ENCODE data around the gene GPR25. TPM values are rescaled to one million over a fixed set of nuclear protein-coding genes. Genes with fewer than 3 reads are reported as not detected.
A peak's percentile ranks its signal among the peaks of the same experiment; 100 is the strongest.

Gene GPR25, protein sequence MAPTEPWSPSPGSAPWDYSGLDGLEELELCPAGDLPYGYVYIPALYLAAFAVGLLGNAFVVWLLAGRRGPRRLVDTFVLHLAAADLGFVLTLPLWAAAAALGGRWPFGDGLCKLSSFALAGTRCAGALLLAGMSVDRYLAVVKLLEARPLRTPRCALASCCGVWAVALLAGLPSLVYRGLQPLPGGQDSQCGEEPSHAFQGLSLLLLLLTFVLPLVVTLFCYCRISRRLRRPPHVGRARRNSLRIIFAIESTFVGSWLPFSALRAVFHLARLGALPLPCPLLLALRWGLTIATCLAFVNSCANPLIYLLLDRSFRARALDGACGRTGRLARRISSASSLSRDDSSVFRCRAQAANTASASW
- not detected in 2 replicates for total RNA-seq

DNA sequence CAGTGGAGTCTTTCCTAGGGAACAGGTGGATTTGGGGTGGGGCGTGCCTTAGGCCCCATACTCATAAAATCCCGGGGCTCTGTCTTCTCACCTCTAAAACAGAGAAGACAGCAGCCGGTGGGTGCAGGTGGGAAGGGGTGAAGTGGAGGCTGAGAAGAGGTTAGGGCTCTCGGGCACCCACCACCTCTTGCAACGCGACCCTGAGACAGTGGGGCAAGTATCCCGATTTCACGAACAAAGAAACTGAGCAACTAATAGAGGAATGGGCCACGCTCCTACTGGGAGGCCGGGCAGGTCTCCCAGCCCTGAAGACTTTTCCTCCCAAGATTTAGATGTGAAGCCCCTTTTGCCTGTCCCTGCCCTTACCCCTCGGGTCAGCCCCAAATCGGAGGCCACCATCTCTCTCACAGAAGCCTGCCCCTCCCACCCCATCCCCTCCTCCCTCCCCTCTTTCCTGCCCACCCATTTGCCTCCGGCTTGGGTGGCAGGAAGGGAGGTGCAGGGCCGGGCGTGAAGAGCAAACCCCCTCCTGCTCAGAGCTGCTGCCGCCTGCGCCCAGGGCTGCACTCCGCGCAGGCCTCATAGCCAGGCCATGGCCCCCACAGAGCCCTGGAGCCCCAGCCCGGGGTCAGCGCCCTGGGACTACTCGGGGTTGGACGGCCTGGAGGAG, at the start of gene GPR25:
Gene GPR25 (plus strand): TSS at position 536 of the 670 bp plus-strand sequence. CDS start 57 bp downstream, at position 593.
- no peak within 1 kb of the TSS for H3K4me3 ChIP-seq (ENCODE audit: low read depth, low read length)
- TF ChIP-seq, protein P1, sequence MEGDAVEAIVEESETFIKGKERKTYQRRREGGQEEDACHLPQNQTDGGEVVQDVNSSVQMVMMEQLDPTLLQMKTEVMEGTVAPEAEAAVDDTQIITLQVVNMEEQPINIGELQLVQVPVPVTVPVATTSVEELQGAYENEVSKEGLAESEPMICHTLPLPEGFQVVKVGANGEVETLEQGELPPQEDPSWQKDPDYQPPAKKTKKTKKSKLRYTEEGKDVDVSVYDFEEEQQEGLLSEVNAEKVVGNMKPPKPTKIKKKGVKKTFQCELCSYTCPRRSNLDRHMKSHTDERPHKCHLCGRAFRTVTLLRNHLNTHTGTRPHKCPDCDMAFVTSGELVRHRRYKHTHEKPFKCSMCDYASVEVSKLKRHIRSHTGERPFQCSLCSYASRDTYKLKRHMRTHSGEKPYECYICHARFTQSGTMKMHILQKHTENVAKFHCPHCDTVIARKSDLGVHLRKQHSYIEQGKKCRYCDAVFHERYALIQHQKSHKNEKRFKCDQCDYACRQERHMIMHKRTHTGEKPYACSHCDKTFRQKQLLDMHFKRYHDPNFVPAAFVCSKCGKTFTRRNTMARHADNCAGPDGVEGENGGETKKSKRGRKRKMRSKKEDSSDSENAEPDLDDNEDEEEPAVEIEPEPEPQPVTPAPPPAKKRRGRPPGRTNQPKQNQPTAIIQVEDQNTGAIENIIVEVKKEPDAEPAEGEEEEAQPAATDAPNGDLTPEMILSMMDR (IDR thresholded peaks at IDR 0.05; ENCODE audit: insufficient read depth, low read depth, low read length) = no peak
- no peak for DNase-seq (ENCODE audit: low read depth)

DNA sequence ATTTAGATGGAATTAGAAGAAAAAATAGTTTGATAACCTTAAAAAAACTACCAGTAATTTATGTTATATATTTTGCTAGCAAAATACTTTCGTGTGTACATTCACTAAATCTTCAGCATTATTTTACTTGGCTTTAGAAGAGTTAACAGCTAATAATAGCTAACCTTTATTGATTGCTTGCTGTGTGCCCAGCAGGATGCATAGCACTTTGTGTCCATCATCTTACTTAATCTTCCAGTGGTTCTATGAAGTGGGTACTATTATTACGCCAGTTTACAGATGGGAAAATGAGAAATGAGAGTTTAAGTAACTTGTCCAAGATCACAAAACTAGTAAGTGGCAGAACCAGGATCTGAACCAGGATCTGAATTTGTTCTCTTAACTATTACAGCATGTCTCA, 41.7 kb upstream of the GPR25 start:
- H3K4me3 ChIP-seq (ENCODE audit: low read depth, low read length) = no peak overlapping the region
- no peak for DNase-seq (ENCODE audit: low read depth)
- TF ChIP-seq, protein P1 (IDR thresholded peaks at IDR 0.05; ENCODE audit: insufficient read depth, low read depth, low read length) = no peak

DNA sequence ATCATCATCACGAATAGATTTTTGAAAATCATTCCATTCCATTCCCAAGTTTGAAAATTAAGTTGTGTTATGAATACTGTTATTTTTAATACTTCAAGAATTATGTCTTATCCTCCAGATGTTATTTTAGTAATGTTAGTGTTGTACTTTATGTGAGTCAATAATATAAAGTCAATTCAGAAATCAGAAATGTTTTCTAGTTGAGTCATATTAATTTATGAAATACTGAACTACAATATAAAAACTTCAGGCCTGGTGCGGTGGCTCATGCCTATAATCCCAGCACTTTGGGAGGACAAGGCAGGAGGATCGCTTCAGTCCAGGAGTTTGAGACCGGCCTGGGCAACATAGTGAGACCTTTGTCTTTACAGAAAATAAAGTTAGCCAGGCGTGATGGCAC, 38.4 kb upstream of the GPR25 start:
- no peak for DNase-seq (ENCODE audit: low read depth)
- TF ChIP-seq, protein P1 (IDR thresholded peaks at IDR 0.05; ENCODE audit: insufficient read depth, low read depth, low read length) = no peak
- H3K4me3 ChIP-seq (ENCODE audit: low read depth, low read length) = no peak overlapping the region

DNA sequence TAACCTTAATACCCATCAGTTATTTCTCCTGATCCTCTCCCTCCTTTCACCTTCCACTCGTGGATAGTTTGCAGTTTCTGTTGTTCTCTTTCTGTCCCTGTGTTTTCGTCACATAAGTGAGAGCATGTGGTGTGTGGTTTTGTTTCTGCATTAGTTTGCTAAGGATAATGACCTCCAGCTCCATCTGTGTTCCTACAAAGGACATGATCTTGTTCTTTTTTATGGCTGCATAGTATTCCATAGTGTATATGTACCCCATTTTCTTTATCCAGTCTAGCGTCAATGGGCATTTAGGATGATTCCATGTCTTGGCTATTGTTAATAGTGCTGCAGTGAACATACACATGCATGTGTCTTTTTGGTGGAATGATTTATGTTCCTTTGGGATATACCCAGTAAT, 36.6 kb upstream of the GPR25 start:
- no peak overlapping the region for H3K4me3 ChIP-seq (ENCODE audit: low read depth, low read length)
- no peak for DNase-seq (ENCODE audit: low read depth)
- TF ChIP-seq, protein P1 (IDR thresholded peaks at IDR 0.05; ENCODE audit: insufficient read depth, low read depth, low read length) = no peak

DNA sequence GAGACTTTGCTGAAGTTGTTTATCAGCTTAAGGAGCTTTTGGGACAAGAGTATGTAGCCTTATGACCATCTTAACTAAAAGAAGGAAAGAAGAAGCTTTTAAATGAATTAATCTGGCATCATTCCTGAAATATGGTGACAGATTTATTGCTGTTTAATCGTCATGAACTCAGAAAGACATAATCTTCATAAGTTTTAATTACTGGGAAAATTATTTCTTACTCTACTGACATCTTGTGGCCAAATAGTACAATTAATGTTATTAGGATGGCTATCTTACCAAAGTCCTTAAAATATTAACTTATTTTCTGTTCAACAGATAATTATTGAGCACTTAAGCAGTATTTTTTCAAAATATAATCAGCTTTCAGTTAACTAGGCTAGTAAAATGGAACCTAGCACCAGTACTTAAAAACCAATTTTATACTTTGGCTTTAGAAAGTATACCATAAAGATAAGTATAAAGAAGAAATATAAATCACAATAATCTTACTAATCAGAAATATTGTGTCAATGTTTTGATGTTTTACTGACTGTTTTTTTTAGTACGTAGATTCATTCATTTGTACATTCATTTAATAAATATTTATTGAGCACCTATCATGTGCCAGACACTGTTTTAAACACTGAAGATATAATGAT, 34.7 kb upstream of the GPR25 start:
- TF ChIP-seq, protein P1 (IDR thresholded peaks at IDR 0.05; ENCODE audit: insufficient read depth, low read depth, low read length) = peak; percentile 33
- DNase-seq (ENCODE audit: low read depth) = peak; percentile 54
- H3K4me3 ChIP-seq (ENCODE audit: low read depth, low read length) = no peak overlapping the region

DNA sequence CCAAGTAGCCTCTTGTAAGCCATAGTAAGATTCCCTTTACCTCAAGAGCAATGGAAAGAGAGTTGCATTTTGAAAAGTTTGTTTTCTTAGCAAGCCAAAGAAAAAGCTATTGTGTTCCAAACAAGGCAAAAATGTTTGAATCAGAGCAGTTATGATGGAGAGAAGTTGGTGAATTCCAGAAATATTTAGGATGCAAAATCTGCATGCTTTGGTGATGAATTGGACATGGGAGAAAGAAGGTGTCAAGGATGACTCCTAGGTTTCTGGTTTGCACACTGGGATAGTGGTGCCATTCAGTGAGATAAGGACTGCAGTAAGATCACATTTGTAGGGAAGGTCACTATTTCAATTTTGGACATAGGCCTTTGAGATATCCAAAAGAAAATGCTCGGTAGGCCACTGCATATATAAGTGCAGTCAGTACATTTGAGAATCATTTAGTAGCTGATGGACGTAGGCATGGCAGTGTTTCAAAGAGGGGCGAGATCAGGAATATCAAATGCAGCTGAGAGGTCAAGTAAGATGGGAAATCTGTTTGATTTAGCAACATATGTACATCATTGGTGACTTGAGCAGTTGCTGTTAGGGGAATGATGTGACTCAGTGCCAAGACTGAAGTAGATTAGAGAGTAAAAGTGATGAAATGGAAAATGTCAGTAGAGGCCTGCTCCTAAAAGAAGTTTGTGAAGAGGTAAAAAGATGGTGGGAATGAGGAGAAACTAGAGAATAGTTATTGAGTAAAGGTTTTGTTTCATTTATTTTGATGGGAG, 33.9 kb upstream of the GPR25 start:
- H3K4me3 ChIP-seq (ENCODE audit: low read depth, low read length) = no peak overlapping the region
- DNase-seq (ENCODE audit: low read depth) = peak; percentile 23
- TF ChIP-seq, protein P1 (IDR thresholded peaks at IDR 0.05; ENCODE audit: insufficient read depth, low read depth, low read length) = no peak

Data from fibroblast of villous mesenchyme (primary cell).